GM21619 (cell line): ENCODE results near the gene RLN3.

ENCODE experiments used
- ATAC-seq: cut with Tn5 transposase; IDR thresholded peaks from one replicate; pipeline ENCODE4 v1.9.1; 2021; ENCODE audit not compliant: unreplicated experiment

RLN3 gene

DNA sequence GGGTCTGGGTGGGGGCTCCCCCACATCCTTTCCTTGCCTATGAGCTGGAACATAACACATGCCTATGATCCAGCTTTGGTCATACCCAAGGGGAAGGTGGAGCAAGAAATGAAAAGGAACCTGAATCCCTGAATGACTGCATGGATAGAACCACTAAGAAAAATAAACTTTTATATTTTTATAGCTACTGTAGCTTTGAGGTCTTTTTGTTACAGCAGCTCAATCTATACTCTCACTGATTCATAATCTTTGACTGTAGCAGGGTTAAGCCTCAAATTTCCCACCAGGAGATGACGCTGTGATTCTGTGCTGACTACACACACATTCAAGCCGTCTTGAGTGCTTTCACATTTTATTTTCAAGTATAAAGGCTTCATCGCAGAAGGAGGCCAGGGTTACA is 25.1 kb downstream of the RLN3 start:
- ATAC-seq, result no peak

- ATAC-seq, result no peak
These were observed 25.6 kb downstream of the RLN3 start for GRCh38 chr19:14053500-14053899.

GRCh38 chr19:14054099-14054498 is 26.2 kb downstream of the RLN3 start:
- no peak for ATAC-seq

GRCh38 chr19:14054721-14055120 is 26.8 kb downstream of the RLN3 start:
- ATAC-seq, result no peak

GRCh38 chr19:14055396-14055795 is 27.4 kb downstream of the RLN3 start:
- no peak for ATAC-seq

GRCh38 chr19:14056069-14056666 is 28.2 kb downstream of the RLN3 start:
- no peak for ATAC-seq

DNA sequence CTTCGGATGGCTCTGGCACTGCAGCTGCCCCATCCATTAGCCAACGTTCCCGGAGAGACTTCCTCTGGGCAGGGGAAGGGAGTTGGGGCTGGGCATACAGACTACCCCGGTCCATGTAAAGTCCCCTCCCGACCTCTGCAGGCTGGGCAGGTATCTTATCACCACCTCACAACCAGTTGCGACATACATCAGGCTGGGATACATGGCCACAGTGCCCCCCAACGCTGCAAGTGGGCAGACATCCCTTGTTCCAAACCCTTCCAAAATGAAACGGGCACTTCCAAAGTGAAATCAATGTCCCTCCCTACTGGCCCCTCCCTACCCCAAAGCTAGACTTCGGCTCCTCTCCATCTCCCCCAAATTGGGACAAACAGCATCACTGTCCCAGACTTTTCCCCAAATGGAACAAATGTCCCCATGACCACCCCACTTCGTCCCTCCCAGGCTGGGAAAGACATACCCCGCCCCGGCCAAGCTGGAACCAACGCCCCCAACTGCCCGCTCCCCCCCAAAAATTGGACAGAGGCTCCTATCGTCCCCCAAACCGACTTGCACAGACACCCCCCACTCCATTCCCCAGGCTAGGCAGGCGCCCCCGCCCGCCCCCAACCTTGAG is 28.9 kb downstream of the RLN3 start:
- ATAC-seq, result no peak

DNA sequence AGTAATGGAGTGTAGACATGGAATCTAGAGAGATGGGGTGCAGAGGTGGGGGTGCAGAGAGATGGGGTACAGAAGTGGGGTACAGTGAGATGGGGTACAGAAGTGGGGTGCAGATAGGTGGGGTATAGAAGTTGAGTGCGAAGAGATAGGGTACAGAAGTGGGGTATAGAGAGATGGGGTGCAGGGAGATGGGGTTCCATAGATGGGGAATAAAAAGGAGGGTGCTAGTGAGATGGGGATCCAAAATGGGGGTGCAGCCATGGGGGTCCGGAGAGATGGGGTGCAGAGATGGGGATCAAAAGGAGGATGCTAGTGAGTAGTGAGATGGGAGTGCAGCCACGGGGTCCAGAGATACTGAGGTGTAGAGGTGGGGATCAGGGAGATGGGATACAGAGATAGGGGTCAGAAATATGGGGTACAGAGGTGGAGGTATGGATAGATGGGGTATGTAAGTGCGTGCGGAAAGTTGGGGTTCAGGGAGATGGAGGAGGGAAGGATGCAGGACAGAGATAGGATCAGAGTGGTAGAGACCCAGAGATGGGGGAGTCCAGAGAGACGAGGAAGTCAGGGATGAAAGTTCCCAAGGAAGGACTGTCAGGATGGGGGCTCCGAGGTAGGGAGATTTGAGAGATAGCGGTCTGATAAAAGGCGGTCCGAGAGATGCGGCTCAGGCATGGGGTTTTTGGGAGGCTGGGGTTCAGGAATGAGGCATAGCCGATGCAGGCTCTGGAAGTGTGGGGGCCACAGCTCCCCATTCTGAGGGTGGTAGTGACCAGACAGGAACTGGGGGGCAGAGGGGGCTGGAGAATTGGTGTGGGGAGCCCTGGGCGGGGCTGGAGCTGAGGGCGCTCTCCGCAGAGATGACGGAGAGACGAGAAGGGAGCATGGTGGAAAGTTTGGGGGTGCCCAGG is 30.5 kb downstream of the RLN3 start:
- ATAC-seq, result no peak

DNA sequence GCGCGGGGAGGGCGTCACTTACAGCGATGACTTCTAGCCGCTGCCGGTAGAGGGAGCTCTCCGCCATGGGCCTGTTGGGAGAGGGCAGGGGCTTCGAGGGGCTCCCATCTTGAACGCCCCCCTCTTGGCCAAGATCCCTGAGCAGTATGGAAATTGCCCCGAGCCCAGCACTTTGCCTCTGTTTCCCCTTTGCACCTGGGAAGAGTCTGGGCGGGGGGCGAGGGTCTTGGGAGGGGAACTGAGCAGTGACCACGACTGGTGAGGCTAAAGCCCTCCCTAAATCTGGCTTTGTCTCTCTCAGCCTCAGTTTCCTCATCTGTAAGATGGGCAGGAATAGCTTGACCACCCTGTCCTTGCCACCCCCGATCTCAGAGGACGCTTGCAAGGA is 31.1 kb downstream of the RLN3 start:
- no peak for ATAC-seq

- ATAC-seq, result no peak
These were observed 31.8 kb downstream of the RLN3 start for GRCh38 chr19:14059652-14060155.

- no peak for ATAC-seq
These were observed 33.3 kb downstream of the RLN3 start for GRCh38 chr19:14061081-14061749.

- no peak for ATAC-seq
These were observed 34.0 kb downstream of the RLN3 start, which contains the start of gene PALM3 for GRCh38 chr19:14061751-14062557. Gene PALM3, minus strand, starts transcription at chr19:14062076. Its CDS starts 96 bp downstream, at chr19:14061980.

DNA sequence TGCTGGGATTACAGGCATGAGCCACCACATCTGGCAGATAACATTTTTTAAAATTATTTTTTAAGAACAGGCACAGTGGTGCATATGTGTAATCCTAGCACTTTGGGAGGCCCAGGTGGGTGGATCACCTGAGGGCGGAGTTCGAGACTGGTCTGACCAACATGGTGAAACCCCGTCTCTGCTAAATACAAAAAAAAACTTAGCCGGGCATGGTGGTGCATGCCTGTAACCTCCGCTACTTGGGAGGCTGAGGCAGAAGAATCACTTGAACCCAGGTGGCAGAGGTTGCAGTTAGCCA is 34.6 kb downstream of the RLN3 start:
- no peak for ATAC-seq

GRCh38 chr19:14063105-14063504 is 35.2 kb downstream of the RLN3 start:
- no peak for ATAC-seq

DNA sequence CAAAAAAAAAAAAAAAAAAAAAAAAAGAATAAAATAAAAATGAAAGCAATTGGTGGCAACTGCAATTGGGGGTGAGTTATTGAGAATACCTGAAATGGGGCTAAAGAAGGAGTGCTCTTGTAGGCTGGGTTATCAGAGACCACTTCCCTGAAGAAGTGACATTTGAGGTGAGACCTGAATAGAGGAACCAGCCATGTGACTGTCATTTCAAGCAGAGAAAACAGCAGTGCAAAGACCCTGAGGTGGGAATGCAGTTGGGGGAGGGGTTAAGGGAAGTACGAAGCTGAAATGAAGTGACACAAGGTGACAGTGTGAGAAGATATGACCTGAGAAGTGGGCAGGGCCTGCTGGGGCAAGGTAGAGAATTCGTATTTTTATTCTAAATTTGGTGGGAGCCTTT is 38.2 kb downstream of the RLN3 start:
- ATAC-seq, result no peak

GRCh38 chr19:14070268-14071050 is 42.5 kb downstream of the RLN3 start:
- ATAC-seq, result no peak

GRCh38 chr19:14072535-14073260 is 44.8 kb downstream of the RLN3 start, which contains the start of gene MISP3:
Gene MISP3, plus strand, starts transcription at chr19:14072786. Its CDS starts 524 bp downstream, at chr19:14073310.
- ATAC-seq, result no peak

DNA sequence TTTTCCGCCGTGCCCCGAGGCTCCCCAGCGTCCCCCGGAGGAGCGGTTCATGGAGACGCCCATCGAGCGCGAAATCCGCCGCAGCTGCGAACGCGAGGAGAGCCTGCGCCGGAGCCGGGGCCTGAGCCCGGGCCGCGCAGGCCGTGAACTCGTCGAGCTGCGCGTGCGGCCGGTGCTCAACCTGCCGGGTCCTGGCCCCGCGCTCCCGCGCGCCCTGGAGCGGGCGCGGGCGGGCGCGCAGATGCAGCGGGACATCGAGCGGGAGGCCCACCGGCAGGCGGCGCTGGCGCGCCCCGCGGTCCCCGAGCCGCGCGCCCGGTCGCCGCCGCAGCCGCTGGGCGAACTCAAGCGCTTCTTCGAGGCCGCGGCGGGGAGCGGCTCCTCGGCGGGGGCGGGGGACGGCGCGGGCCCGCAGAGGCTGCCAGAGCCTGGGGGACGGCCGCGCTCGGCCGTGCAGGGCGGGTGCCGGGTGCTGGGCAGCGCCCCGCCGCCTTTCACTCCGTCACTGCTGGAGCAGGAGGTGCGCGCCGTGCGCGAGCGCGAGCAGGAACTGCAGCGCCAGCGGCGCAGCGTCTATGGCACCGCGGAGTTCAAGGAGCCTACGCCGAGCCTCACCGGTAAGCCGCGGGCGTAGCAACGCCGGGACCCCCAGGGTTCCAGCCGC is 45.4 kb downstream of the RLN3 start:
- peak; percentile 49 for ATAC-seq
